Natural killer cell (primary cell): ENCODE data around the gene SCD. TPM values are rescaled to one million over a fixed set of nuclear protein-coding genes. Genes with fewer than 3 reads are reported as not detected.
A peak's percentile ranks its signal among the peaks of the same experiment; 100 is the strongest.

Source experiments
- ATAC-seq, 3 donors: fragments of 150-1000 bp in 2 of 3; fragments of 200-7000 bp in 1 of 3; cut with Tn5 transposase; 1 replicate in 1 of 3; 2 replicates in 2 of 3; pipeline ENCODE4 v1.10.0; 2021; ENCODE audit warnings: mild to moderate bottlenecking in 2 of 3, moderate library complexity in 2 of 3
- DNase-seq, 2 donors: peaks; one replicate each; pipeline versions ENCODE4 v3.0.0 to v3.0.0-alpha.2; 2013 to 2021; ENCODE audit warnings: mixed read lengths in 1 of 2
- H3K27ac ChIP-seq: one replicate; pipeline ENCODE4 v1.5.1; 2013; ENCODE audit warnings: mild to moderate bottlenecking, low read length
- H3K27me3 ChIP-seq: one replicate; pipeline ENCODE4 v1.6.1; 2013; ENCODE audit warnings: low read length; ENCODE audit not compliant: control insufficient read depth, insufficient read depth
- H3K36me3 ChIP-seq: one replicate; pipeline ENCODE4 v1.6.1; 2013; ENCODE audit warnings: low read length; ENCODE audit not compliant: control insufficient read depth, insufficient read depth
- H3K4me1 ChIP-seq: one replicate; pipeline ENCODE4 v1.6.1; 2013; ENCODE audit warnings: low read length; ENCODE audit not compliant: control insufficient read depth, insufficient read depth
- H3K4me3 ChIP-seq: one replicate; pipeline ENCODE4 v1.5.1; 2013; ENCODE audit warnings: low read length
- H3K9me3 ChIP-seq: one replicate; pipeline ENCODE4 v1.6.1; 2013; ENCODE audit warnings: low read length; ENCODE audit not compliant: control insufficient read depth, insufficient read depth
- H3K27ac Mint-ChIP-seq, 2 donors: one replicate each; pipeline ENCODE4 v1.8.0; 2022; ENCODE audit warnings: mild to moderate bottlenecking in 2 of 2, mixed read lengths in 2 of 2, moderate library complexity in 1 of 2
- H3K27me3 Mint-ChIP-seq, 2 donors: one replicate each; pipeline ENCODE4 v1.8.0; 2022; ENCODE audit warnings: low read depth in 2 of 2, mixed read lengths in 2 of 2
- H3K36me3 Mint-ChIP-seq: one replicate; pipeline ENCODE4 v1.8.0; 2022; ENCODE audit warnings: mixed read lengths
- H3K4me1 Mint-ChIP-seq, 2 donors: one replicate each; pipeline ENCODE4 v1.8.0; 2022; ENCODE audit warnings: mixed read lengths in 2 of 2
- H3K4me3 Mint-ChIP-seq: one replicate; pipeline ENCODE4 v1.8.0; 2022; ENCODE audit warnings: mild to moderate bottlenecking, moderate library complexity, mixed read lengths
- H3K9me3 Mint-ChIP-seq, 2 donors: one replicate each; pipeline ENCODE4 v1.8.0; 2022; ENCODE audit warnings: mixed read lengths in 2 of 2
- WGBS: methylation state at CpG from one replicate; pipeline ENCODE4 v1.1.7; 2013; ENCODE audit warnings: missing lambda C conversion rate; ENCODE audit not compliant: insufficient coverage; 5-methylcytosine and 5-hydroxymethylcytosine counted together
- intact Hi-C: fragments of 100-400 bp; cut with micrococcal nuclease; formaldehyde crosslinking; loops from one replicate; pipeline ENCODE4 v1.14.2; 2022
- total RNA-seq, 4 donors: library from RNA; stranded (reverse); fragments of 120-200 nt in 1 of 4; gene quantifications; one replicate each; pipeline versions ENCODE4 v1.2.3 to v1.2.4, GENCODE V29; 2013 to 2022
- TF ChIP-seq, protein P1 (sequence below): fragments of 200-600 bp; IDR thresholded peaks from one replicate; pipeline ENCODE4 v1.8.0; 2022; ENCODE audit warnings: antibody characterized with exemption

SCD gene
- total RNA-seq, 3 donors from 2014 or later (not counting 1 experiment from before 2014, with no cell fraction given), result 3.5 to 10.1 (median 3.8) TPM

DNA sequence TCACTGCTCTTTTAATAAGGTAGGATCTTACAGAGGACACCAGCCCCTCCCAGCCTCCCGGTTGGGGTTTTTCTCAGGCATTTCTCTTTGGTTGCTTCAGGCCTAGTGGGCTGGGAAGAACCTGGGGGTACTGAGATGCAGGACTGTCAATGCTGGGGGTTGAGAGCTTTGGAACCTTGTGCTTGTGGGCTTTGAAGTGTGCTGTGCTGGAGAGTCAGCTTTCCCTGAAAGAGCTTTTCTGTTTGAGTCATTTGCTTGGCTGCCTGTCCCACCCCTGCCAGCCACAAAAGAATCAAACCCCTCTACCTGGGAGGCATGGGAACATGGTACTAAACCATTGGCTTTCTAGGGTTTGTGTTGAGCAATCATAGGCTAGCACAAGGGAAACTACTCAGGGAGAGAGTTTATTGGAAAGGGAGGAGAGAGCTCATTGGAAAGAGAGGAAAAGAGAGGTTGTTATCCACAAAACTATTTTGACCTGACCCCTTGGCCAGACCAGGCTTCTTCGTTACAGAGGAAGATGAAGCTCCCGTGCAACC, 1.4 kb downstream of the SCD start:
- H3K9me3 ChIP-seq, result no peaks in the 10 kb centered on the region
- H3K36me3 ChIP-seq, result peaks cover 5% of the 10 kb centered on the region
- Mint-ChIP-seq H3K27me3 (no peaks in the 10 kb centered on the region), H3K9me3 (no peaks in the 10 kb centered on the region), H3K27ac (peak overlapping the region in 1 of 2 donors; percentile 68), H3K4me3 (peak overlapping the region; percentile 82), H3K36me3 (no peaks in the 10 kb centered on the region), H3K4me1 (peaks cover 25 to 40% of the 10 kb centered on the region in 2 donors)
- H3K27ac ChIP-seq, result no peak overlapping the region
- WGBS, result 87% methylated on average over 3 of the region's 3 CpGs
- DNase-seq, result peak in 1 of 2 donors; percentile 7
- intact Hi-C loops, result no loop called here
- TF ChIP-seq, protein P1, sequence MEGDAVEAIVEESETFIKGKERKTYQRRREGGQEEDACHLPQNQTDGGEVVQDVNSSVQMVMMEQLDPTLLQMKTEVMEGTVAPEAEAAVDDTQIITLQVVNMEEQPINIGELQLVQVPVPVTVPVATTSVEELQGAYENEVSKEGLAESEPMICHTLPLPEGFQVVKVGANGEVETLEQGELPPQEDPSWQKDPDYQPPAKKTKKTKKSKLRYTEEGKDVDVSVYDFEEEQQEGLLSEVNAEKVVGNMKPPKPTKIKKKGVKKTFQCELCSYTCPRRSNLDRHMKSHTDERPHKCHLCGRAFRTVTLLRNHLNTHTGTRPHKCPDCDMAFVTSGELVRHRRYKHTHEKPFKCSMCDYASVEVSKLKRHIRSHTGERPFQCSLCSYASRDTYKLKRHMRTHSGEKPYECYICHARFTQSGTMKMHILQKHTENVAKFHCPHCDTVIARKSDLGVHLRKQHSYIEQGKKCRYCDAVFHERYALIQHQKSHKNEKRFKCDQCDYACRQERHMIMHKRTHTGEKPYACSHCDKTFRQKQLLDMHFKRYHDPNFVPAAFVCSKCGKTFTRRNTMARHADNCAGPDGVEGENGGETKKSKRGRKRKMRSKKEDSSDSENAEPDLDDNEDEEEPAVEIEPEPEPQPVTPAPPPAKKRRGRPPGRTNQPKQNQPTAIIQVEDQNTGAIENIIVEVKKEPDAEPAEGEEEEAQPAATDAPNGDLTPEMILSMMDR, result no peak
- H3K27me3 ChIP-seq, result no peaks in the 10 kb centered on the region
- no peak overlapping the region for H3K4me3 ChIP-seq
- ATAC-seq, result no peak
- H3K4me1 ChIP-seq, result peaks cover 21% of the 10 kb centered on the region

- intact Hi-C loops, result no loop called here
Measured at GRCh38 chr10:100349087-100349486, 2.1 kb downstream of the SCD start.

GRCh38 chr10:100349672-100350071, 2.6 kb downstream of the SCD start:
- no peak for ATAC-seq
- peaks cover 25 to 40% of the 10 kb centered on the region in 2 donors for H3K4me1 Mint-ChIP-seq
- TF ChIP-seq, protein P1, result no peak

More at GRCh38 chr10:100349087-100349486, 2.1 kb downstream of the SCD start:
- Mint-ChIP-seq H3K9me3 (no peaks in the 10 kb centered on the region), H3K4me1 (peaks cover 25 to 40% of the 10 kb centered on the region in 2 donors), H3K27me3 (no peaks in the 10 kb centered on the region), H3K36me3 (no peaks in the 10 kb centered on the region), H3K27ac (no peak overlapping the region), H3K4me3 (peak overlapping the region; percentile 13)
- TF ChIP-seq, protein P1, result no peak
- no peaks in the 10 kb centered on the region for H3K27me3 ChIP-seq
- H3K4me3 ChIP-seq, result no peak overlapping the region
- no peaks in the 10 kb centered on the region for H3K9me3 ChIP-seq
- no peak overlapping the region for H3K27ac ChIP-seq
- H3K36me3 ChIP-seq, result peaks cover 10% of the 10 kb centered on the region
- peaks cover 21% of the 10 kb centered on the region for H3K4me1 ChIP-seq
- DNase-seq (no peak), ATAC-seq (no peak)
- WGBS, result 80% methylated on average over 5 of the region's 5 CpGs

More at GRCh38 chr10:100349672-100350071, 2.6 kb downstream of the SCD start:
- no peak overlapping the region for H3K4me3 ChIP-seq
- Mint-ChIP-seq H3K36me3 (no peaks in the 10 kb centered on the region), H3K27ac (no peak overlapping the region), H3K27me3 (no peaks in the 10 kb centered on the region), H3K4me3 (no peak overlapping the region), H3K9me3 (no peaks in the 10 kb centered on the region)
- H3K36me3 ChIP-seq, result peaks cover 12% of the 10 kb centered on the region
- H3K27me3 ChIP-seq, result no peaks in the 10 kb centered on the region
- intact Hi-C loops, result no loop called here
- 93% methylated on average over 3 of the region's 3 CpGs for WGBS
- H3K9me3 ChIP-seq, result no peaks in the 10 kb centered on the region
- DNase-seq, result no peak
- peaks cover 21% of the 10 kb centered on the region for H3K4me1 ChIP-seq
- no peak overlapping the region for H3K27ac ChIP-seq
